Endothelial cell of umbilical vein (primary cell): ENCODE measurements around the gene PF4V1. TPM values are rescaled to one million over a fixed set of nuclear protein-coding genes. Genes with fewer than 3 reads are reported as not detected.

ENCODE experiments used
- BruUV-seq: library from RNA; stranded (reverse); fragments of 400-500 nt; replicated peaks from 2 replicates; lab custom pipeline; 2021; lab: Mats Ljungman, UMichigan
- CTCF ChIA-PET: fragments of 300-600, 350-600 bp; sonication (Branson Sonifier 250); formaldehyde crosslinking; loops from one replicate; lab custom pipeline; 2021; ENCODE audit warnings: antibody characterized with exemption, inconsistent platforms; lab: Charles Lee
- POLR2A ChIA-PET: fragments of 300-600, 350-600 bp; sonication (Branson Sonifier 250); formaldehyde crosslinking; loops from one replicate; lab custom pipeline; 2021; ENCODE audit warnings: antibody characterized with exemption, inconsistent platforms; lab: Charles Lee
- DNase-seq: peaks from one replicate; pipeline ENCODE4 v3.0.0-alpha.2; 2011; ENCODE audit warnings: low read depth, low spot score
- FAIRE-seq: peaks from 2 replicates; lab custom pipeline; 2011; peaks lifted over from hg19 to GRCh38; lab: Jason Lieb, UNC
- H2AFZ ChIP-seq: 2 replicates; pipeline ENCODE4 v1.6.0; 2012; ENCODE audit warnings: low read depth, low read length, control low read depth, inconsistent platforms
- H3K27ac ChIP-seq: 2 replicates; pipeline ENCODE4 v1.5.1; 2011; ENCODE audit warnings: low read depth, mild to moderate bottlenecking, control low read depth, low read length, moderate library complexity; ENCODE audit not compliant: insufficient read depth
- H3K27me3 ChIP-seq, 2 experiments: 2 replicates each; pipeline versions ENCODE4 v1.6.0 to v1.6.1; 2011; ENCODE audit warnings: low read length in 2 of 2, mixed read lengths in 1 of 2; ENCODE audit not compliant: control insufficient read depth in 2 of 2, insufficient read depth in 2 of 2
- H3K36me3 ChIP-seq, 2 experiments: 2 replicates in 1 of 2; 3 replicates in 1 of 2; pipeline ENCODE4 v1.5.1; 2011; ENCODE audit warnings: low read length in 2 of 2, mild to moderate bottlenecking in 1 of 2, moderate library complexity in 1 of 2; ENCODE audit not compliant: control insufficient read depth in 2 of 2, insufficient read depth in 2 of 2; ENCODE audit errors: extremely low read depth in 1 of 2
- H3K4me1 ChIP-seq: 3 replicates; pipeline ENCODE4 v1.5.1; 2011; ENCODE audit warnings: mild to moderate bottlenecking, low read length; ENCODE audit not compliant: control insufficient read depth, insufficient read depth; ENCODE audit errors: extremely low read depth
- H3K4me2 ChIP-seq: 2 replicates; pipeline ENCODE4 v1.6.1; 2011; ENCODE audit warnings: low read length, control low read depth, mixed read lengths; ENCODE audit not compliant: insufficient read depth
- H3K4me3 ChIP-seq, 3 experiments: fragments of 200-600 bp in 1 of 3; sonication (generic), shearing (Covaris generic) in 1 of 3; replicated peaks in 1 of 3; 2 replicates each; pipeline ENCODE4 v1.5.1; 2011 to 2016; ENCODE audit warnings: control low read depth in 3 of 3, low read length in 3 of 3, mild to moderate bottlenecking in 2 of 3, inconsistent platforms in 1 of 3, low read depth in 1 of 3, moderate library complexity in 1 of 3; ENCODE audit not compliant: insufficient read depth in 1 of 3
- H3K79me2 ChIP-seq: 2 replicates; pipeline ENCODE4 v1.6.0; 2012; ENCODE audit warnings: low read length, inconsistent platforms; ENCODE audit not compliant: control insufficient read depth, insufficient read depth
- H3K9ac ChIP-seq: replicated peaks from 2 replicates; pipeline ENCODE3; 2011; ENCODE audit warnings: low read length, control low read depth; ENCODE audit not compliant: insufficient read depth; ENCODE audit errors: extremely low read depth
- H3K9me1 ChIP-seq: replicated peaks from 3 replicates; pipeline ENCODE4 v1.6.0; 2011; ENCODE audit warnings: mild to moderate bottlenecking, low read length; ENCODE audit not compliant: control insufficient read depth, insufficient read depth; ENCODE audit errors: extremely low read depth
- H3K9me3 ChIP-seq: replicated peaks from 2 replicates; pipeline ENCODE4 v1.5.1; 2012; ENCODE audit warnings: low read length, inconsistent platforms; ENCODE audit not compliant: control insufficient read depth, insufficient read depth
- H4K20me1 ChIP-seq: replicated peaks from 2 replicates; pipeline ENCODE3; 2011; ENCODE audit warnings: mild to moderate bottlenecking, low read length; ENCODE audit not compliant: control insufficient read depth, insufficient read depth; ENCODE audit errors: extremely low read depth
- CTCF ChIP-seq, 2 donors: IDR thresholded peaks; 1 replicate in 1 of 2; 2 replicates in 1 of 2; pipeline ENCODE4 v1.5.1; 2011; ENCODE audit warnings: low read length in 2 of 2, mild to moderate bottlenecking in 2 of 2, moderate library complexity in 2 of 2, control low read depth in 1 of 2, inconsistent platforms in 1 of 2, low read depth in 1 of 2; ENCODE audit not compliant: insufficient read depth in 1 of 2; ENCODE audit errors: extremely low read depth in 1 of 2
- EZH2 ChIP-seq: IDR thresholded peaks from 2 replicates; pipeline ENCODE4 v1.6.1; 2012; ENCODE audit warnings: borderline replicate concordance, low read depth, mild to moderate bottlenecking, moderate library complexity, low read length, inconsistent platforms; ENCODE audit not compliant: severe bottlenecking
- FOS ChIP-seq: IDR thresholded peaks from 2 replicates; pipeline ENCODE4 v1.6.1; 2011; ENCODE audit warnings: mild to moderate bottlenecking, low read length, moderate library complexity, borderline replicate concordance; ENCODE audit not compliant: insufficient read depth
- GATA2 ChIP-seq: IDR thresholded peaks from 2 replicates; pipeline ENCODE4 v1.7.0; 2011; ENCODE audit warnings: low read depth, mild to moderate bottlenecking, moderate library complexity, mixed read lengths, low read length; ENCODE audit not compliant: insufficient read length, insufficient read depth
- JUN ChIP-seq: IDR thresholded peaks from 2 replicates; pipeline ENCODE4 v1.6.1; 2011; ENCODE audit warnings: borderline replicate concordance, low read depth; ENCODE audit not compliant: insufficient read length, insufficient read depth
- MAX ChIP-seq: IDR thresholded peaks from 2 replicates; pipeline ENCODE4 v1.6.1; 2011; ENCODE audit not compliant: insufficient read depth, insufficient read length
- MYC ChIP-seq: IDR thresholded peaks from one replicate; pipeline ENCODE4 v1.6.1; 2011; ENCODE audit warnings: mild to moderate bottlenecking, low read depth, low read length
- POLR2A ChIP-seq: IDR thresholded peaks from 2 replicates; pipeline ENCODE4 v1.6.1; 2012; ENCODE audit warnings: low read depth, mild to moderate bottlenecking, control low read depth, low read length
- POLR2AphosphoS5 ChIP-seq: IDR thresholded peaks from 2 replicates; pipeline ENCODE4 v1.6.1; 2012; ENCODE audit warnings: low read depth, mild to moderate bottlenecking, control low read depth, low read length, moderate library complexity; ENCODE audit not compliant: insufficient read depth
- dilution Hi-C: fragments of 300-500 bp; cut with MboI; formaldehyde crosslinking; loops from one replicate; pipeline ENCODE4 v1.15.0; 2019; ENCODE audit warnings: low sequenced_read_pairs; ENCODE audit not compliant: extremely low pct_ligation_motif_present
- intact Hi-C: fragments of 100-400 bp; cut with micrococcal nuclease; formaldehyde crosslinking; loops from one replicate; pipeline ENCODE4 v1.10.0; 2022
- polyA plus RNA-seq, 4 experiments: library from polyadenylated mRNA; depleted of rRNA in 3 of 4; stranded (reverse) in 3 of 4; unstranded in 1 of 4; fragments of >200 nt; gene quantifications; 2 replicates each; pipeline versions ENCODE4 v1.2.1 to v1.2.3, GENCODE V29; 2011 to 2012; ENCODE audit warnings: missing spikeins in 1 of 4
- total RNA-seq: library from RNA; stranded (reverse); gene quantifications from 2 replicates; pipeline ENCODE4 v1.2.3, GENCODE V29; 2021

The PF4V1 gene
- total and polyA plus RNA-seq, 2 donors (not counting 3 experiments of a cell fraction or from before 2014, with no cell fraction given): not detected

- Histone ChIP-seq H2AFZ (no peak overlapping the region), H3K4me1 (peaks cover 14% of the 10 kb centered on the region), H3K4me2 (no peak overlapping the region), H3K27ac (no peak overlapping the region), H3K4me3 (no peak overlapping the region), H3K9me3 (no peaks in the 10 kb centered on the region), H4K20me1 (no peaks in the 10 kb centered on the region), H3K9me1 (no peaks in the 10 kb centered on the region), H3K9ac (no peak overlapping the region), H3K36me3 (no peaks in the 10 kb centered on the region), H3K79me2 (peaks cover 2% of the 10 kb centered on the region), H3K27me3 (no peaks in the 10 kb centered on the region)
- TF ChIP-seq MYC: no peak
- no peak for TF ChIP-seq EZH2
- TF ChIP-seq CTCF (IDR thresholded peaks at IDR 0.05; ENCODE audit: extremely low read depth in 1 of 2, insufficient read depth in 1 of 2, low read depth in 1 of 2, low read length in 2 of 2): no peak
- no peak for TF ChIP-seq FOS
- no peak for TF ChIP-seq JUN
- no peak for TF ChIP-seq POLR2A
- TF ChIP-seq POLR2AphosphoS5: no peak
- no peak for TF ChIP-seq GATA2
- TF ChIP-seq MAX: no peak
- dilution Hi-C loops (no loop called here), intact Hi-C loops (loop anchor here (10.0 kb wide), 1 partner anchor 230 kb away; the partner anchor contains the start of gene CXCL2)
- no TSS peak for BruUV-seq
- ChIA-PET CTCF (interaction anchor here (0.6 to 4.3 kb wide), 32 partner anchors 9 to 271 kb away, joined by 3 to 26 read pairs (median 4); partner anchors contain the start of genes CXCL2, CXCL3, CXCL6 and PF4V1), POLR2A (no interaction called here)
- DNase-seq: no peak
- FAIRE-seq: no peak
These were observed 11.9 kb downstream of the PF4V1 start for GRCh38 chr4:73864961-73865360.
